Measurements from ENCODE around the gene TTLL7. TPM values are rescaled to one million over a fixed set of nuclear protein-coding genes. Genes with fewer than 3 reads are reported as not detected.

TTLL7 gene
- total RNA-seq, 1 experiment from 2014 or later, result 3.7 TPM

- H3K27me3 ChIP-seq (ENCODE audit: control insufficient read depth, insufficient read depth, low read length), result no peaks in the 10 kb centered on the region
- no peak overlapping the region for H3K4me3 ChIP-seq (ENCODE audit: insufficient read depth, low read depth, low read length)
- no peak for DNase-seq
- H3K36me3 ChIP-seq (replicated peaks; ENCODE audit: control insufficient read depth, insufficient read depth, low read length), result no peaks in the 10 kb centered on the region
These were observed 144.5 kb downstream of the TTLL7 start for GRCh38 chr1:83854456-83854855.

DNA sequence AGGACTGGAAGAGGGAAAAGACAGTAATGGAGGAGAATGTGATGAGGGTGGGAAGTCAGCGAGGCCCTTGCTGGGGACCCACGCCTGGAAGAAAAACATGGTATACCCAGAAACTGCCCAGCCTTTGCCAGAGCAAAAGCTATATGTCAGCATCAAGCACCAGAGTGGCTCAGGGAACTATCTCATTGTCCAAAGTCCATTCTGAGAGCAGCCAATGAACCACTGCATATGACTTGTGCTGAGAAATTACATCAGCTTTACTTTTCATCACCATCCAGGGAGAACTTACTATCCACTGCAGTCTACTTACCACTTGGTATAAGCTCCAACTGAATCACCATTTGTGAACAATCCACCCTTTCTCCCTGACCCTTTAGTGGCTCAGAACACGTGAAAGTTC lies 148.1 kb downstream of the TTLL7 start:
- Histone ChIP-seq H3K4me3 (ENCODE audit: insufficient read depth, low read depth, low read length) (no peak overlapping the region), H3K27me3 (ENCODE audit: control insufficient read depth, insufficient read depth, low read length) (no peaks in the 10 kb centered on the region; the same call in 1 of the 2 replicates), H3K36me3 (replicated peaks; ENCODE audit: control insufficient read depth, insufficient read depth, low read length) (no peaks in the 10 kb centered on the region)
- no peak for DNase-seq

DNA sequence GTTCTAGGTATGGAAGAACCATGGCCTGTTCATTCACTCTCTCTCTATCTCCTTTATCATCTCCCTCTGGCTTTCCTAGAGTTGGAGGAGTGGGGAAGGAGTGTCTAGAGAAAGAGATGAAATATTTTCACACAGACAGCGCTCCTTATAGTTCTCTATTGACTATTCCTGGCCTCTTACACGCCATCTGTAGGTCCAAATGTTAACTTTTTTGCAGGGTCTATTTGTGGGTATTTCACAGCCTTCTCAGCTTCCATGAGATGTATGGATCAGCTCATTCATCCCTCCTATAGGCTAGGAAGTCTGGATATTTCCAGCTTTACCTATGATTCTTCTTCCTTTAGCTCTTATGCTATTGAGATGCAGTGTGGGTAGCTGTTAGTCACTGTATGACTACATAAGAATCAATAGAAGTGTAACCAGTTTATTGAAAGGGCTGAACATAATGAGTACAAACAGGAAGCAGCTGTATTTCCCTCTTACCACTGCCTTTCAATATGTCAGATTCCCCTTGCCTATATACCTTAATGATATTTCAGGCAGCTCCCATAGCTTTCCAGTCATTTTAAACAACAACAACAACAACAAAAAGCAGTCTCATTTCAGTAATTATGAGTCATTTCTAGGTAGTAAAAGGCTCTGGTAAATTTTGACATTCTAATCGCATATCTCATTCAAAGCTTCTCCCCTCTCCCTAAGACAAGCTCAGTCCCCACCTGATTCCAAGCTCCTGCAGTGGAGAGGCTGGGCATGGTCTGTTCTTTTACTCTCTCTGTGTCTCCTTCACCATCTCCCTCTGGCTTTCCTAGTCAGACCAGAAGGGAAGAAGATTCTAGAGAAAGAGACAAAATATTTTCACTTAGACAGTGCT lies 149.5 kb downstream of the TTLL7 start:
- Histone ChIP-seq H3K36me3 (replicated peaks; ENCODE audit: control insufficient read depth, insufficient read depth, low read length) (no peaks in the 10 kb centered on the region), H3K4me3 (ENCODE audit: insufficient read depth, low read depth, low read length) (no peak overlapping the region), H3K27me3 (ENCODE audit: control insufficient read depth, insufficient read depth, low read length) (no peaks in the 10 kb centered on the region; the same call in 1 of the 2 replicates)
- DNase-seq, result no peak

DNA sequence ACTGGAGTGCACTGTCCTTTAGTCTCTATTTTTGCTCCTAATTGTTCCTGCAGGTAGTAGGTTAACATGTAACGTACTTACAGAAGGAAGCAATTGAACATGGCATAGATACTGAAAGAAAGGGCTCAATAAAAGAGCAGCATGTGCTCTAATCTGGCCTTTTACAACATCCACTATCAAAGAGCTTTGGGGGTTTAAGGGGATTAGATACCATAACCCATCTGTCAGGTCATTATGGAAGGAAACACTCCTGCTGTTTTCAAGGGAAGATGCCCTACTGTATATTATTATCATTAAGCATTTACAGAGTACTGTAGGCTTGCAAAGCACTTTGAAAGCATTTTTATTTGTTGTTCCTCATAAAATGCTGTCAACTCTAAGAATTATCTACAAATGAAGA lies 152.8 kb downstream of the TTLL7 start:
- no peak for DNase-seq
- Histone ChIP-seq H3K36me3 (replicated peaks; ENCODE audit: control insufficient read depth, insufficient read depth, low read length) (no peaks in the 10 kb centered on the region), H3K4me3 (ENCODE audit: insufficient read depth, low read depth, low read length) (no peak overlapping the region), H3K27me3 (ENCODE audit: control insufficient read depth, insufficient read depth, low read length) (no peaks in the 10 kb centered on the region; the same call in 1 of the 2 replicates)

- no peaks in the 10 kb centered on the region; the same call in 1 of the 2 replicates for H3K27me3 ChIP-seq (ENCODE audit: control insufficient read depth, insufficient read depth, low read length)
- no peaks in the 10 kb centered on the region for H3K36me3 ChIP-seq (replicated peaks; ENCODE audit: control insufficient read depth, insufficient read depth, low read length)
- no peak for DNase-seq
- no peak overlapping the region for H3K4me3 ChIP-seq (ENCODE audit: insufficient read depth, low read depth, low read length)
These were observed 153.4 kb downstream of the TTLL7 start for GRCh38 chr1:83845437-83846071.

- Histone ChIP-seq H3K27me3 (ENCODE audit: control insufficient read depth, insufficient read depth, low read length) (no peaks in the 10 kb centered on the region; the same call in 1 of the 2 replicates), H3K36me3 (replicated peaks; ENCODE audit: control insufficient read depth, insufficient read depth, low read length) (no peaks in the 10 kb centered on the region), H3K4me3 (ENCODE audit: insufficient read depth, low read depth, low read length) (no peak overlapping the region)
- DNase-seq, result no peak
These were observed 154.4 kb downstream of the TTLL7 start for GRCh38 chr1:83844546-83844945.

- no peaks in the 10 kb centered on the region for H3K36me3 ChIP-seq (replicated peaks; ENCODE audit: control insufficient read depth, insufficient read depth, low read length)
- H3K27me3 ChIP-seq (ENCODE audit: control insufficient read depth, insufficient read depth, low read length), result no peaks in the 10 kb centered on the region
- no peak for DNase-seq
These were observed 159.3 kb downstream of the TTLL7 start for GRCh38 chr1:83839566-83840173.

DNA sequence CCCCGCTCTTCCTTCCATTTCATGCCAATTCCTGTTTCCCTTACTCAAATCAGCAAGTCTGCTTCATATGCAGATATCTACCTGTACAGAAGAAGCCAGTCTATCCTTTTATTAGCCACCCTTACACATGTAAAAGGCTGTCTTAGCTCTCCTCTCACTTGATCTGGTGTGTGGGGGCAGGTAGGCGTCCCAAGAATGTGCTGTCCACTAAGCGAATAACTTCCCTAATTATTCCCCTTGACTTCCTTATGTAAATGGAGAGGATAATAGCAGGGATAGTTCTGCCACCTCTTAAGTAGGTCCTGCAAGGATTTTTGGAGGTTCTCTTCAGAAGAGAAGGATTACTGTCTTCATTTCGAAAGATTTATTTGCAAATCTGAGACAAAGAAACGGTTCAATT lies 160.4 kb downstream of the TTLL7 start:
- Histone ChIP-seq H3K4me3 (ENCODE audit: insufficient read depth, low read depth, low read length) (no peak overlapping the region), H3K27me3 (ENCODE audit: control insufficient read depth, insufficient read depth, low read length) (no peaks in the 10 kb centered on the region), H3K36me3 (replicated peaks; ENCODE audit: control insufficient read depth, insufficient read depth, low read length) (no peaks in the 10 kb centered on the region)
- no peak for DNase-seq

More at GRCh38 chr1:83839566-83840173, 159.3 kb downstream of the TTLL7 start:
- H3K4me3 ChIP-seq (ENCODE audit: insufficient read depth, low read depth, low read length), result no peak overlapping the region

- no peak for DNase-seq
- Histone ChIP-seq H3K27me3 (ENCODE audit: control insufficient read depth, insufficient read depth, low read length) (no peaks in the 10 kb centered on the region), H3K36me3 (replicated peaks; ENCODE audit: control insufficient read depth, insufficient read depth, low read length) (no peaks in the 10 kb centered on the region), H3K4me3 (ENCODE audit: insufficient read depth, low read depth, low read length) (no peak overlapping the region)
These were observed 162.4 kb downstream of the TTLL7 start for GRCh38 chr1:83836543-83836942.

DNA sequence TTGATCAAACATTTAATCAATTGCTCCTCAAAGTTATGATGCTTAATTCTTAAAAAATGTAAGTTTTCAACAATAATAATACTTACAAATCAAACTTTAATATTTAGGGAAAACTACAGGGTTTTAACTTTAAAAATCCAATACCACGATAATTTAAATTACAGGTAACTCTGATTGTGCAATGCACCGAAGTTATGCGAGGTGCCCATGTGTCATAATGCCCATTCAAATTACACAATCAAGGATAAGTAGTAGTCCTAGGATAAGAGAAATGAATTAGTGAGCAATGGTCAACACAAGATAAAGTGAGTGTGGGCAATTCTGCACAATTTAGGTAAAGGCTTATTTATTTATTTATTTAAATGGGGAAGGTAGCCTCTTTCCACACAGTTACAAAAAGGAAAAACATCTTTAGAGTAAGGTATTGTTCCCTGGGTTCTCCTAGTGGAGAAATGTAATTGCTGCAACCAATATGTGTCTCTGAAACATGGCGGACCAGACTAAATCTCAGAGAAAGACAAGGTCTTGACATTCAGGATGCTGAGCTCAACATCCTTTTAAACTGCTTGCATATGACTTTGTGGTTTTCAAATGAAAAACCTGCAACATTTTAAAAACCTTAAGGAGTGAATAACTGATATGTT lies 164.2 kb downstream of the TTLL7 start:
- DNase-seq, result no peak
- Histone ChIP-seq H3K36me3 (replicated peaks; ENCODE audit: control insufficient read depth, insufficient read depth, low read length) (no peaks in the 10 kb centered on the region), H3K4me3 (ENCODE audit: insufficient read depth, low read depth, low read length) (no peak overlapping the region), H3K27me3 (ENCODE audit: control insufficient read depth, insufficient read depth, low read length) (no peaks in the 10 kb centered on the region)

DNA sequence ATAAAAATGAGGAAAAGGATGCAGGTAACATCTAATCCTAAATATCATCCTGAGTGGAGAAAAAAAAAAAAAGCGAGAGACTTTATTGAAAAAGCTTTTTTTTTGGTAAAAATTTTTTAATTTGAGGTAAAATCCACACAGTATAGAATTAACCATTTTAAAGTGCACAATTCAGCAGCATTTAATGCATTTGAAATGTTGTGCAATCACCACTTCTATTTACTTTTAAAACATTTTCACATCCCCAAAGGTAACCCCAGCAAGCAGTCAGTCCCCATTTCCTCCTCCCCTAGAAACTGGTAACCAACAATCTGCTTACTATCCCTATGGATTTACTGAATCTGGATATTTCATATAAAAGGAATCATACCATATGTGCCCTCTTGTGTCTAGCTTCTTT lies 166.7 kb downstream of the TTLL7 start:
- Histone ChIP-seq H3K36me3 (replicated peaks; ENCODE audit: control insufficient read depth, insufficient read depth, low read length) (no peaks in the 10 kb centered on the region), H3K4me3 (ENCODE audit: insufficient read depth, low read depth, low read length) (no peak overlapping the region), H3K27me3 (ENCODE audit: control insufficient read depth, insufficient read depth, low read length) (no peaks in the 10 kb centered on the region)
- no peak for DNase-seq

DNA sequence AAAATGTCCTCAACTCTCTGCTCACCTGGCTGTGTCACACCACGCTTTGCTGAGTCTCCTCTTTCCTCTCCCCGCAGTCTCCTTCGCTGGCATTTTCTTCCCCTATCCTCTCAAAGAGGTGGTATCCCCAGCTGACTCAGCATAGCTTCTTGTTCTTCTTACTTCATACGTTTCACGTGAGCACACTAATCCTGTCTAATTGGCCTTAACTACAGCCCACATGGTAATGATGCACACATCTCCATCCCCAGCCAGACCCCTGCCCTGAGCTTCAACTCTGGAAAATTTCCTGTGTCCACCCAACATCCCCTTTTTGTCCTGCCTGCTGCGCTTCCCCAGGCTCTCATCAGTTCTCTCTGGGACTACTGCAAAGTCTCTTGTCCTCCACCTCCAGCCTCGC lies 169.8 kb downstream of the TTLL7 start:
- no peak for DNase-seq
- H3K4me3 ChIP-seq (ENCODE audit: insufficient read depth, low read depth, low read length), result no peak overlapping the region
- no peaks in the 10 kb centered on the region for H3K36me3 ChIP-seq (replicated peaks; ENCODE audit: control insufficient read depth, insufficient read depth, low read length)
- H3K27me3 ChIP-seq (ENCODE audit: control insufficient read depth, insufficient read depth, low read length), result no peaks in the 10 kb centered on the region

GRCh38 chr1:83828456-83828855 lies 170.5 kb downstream of the TTLL7 start:
- no peaks in the 10 kb centered on the region for H3K27me3 ChIP-seq (ENCODE audit: control insufficient read depth, insufficient read depth, low read length)
- no peak overlapping the region for H3K4me3 ChIP-seq (ENCODE audit: insufficient read depth, low read depth, low read length)
- H3K36me3 ChIP-seq (replicated peaks; ENCODE audit: control insufficient read depth, insufficient read depth, low read length), result no peaks in the 10 kb centered on the region
- no peak for DNase-seq

GRCh38 chr1:83827741-83828140 lies 171.2 kb downstream of the TTLL7 start:
- H3K27me3 ChIP-seq (ENCODE audit: control insufficient read depth, insufficient read depth, low read length), result no peaks in the 10 kb centered on the region
- DNase-seq, result no peak
- H3K36me3 ChIP-seq (replicated peaks; ENCODE audit: control insufficient read depth, insufficient read depth, low read length), result no peaks in the 10 kb centered on the region
- H3K4me3 ChIP-seq (ENCODE audit: insufficient read depth, low read depth, low read length), result no peak overlapping the region

Data from H7 (cell line).